NT2/D1 (cell line): ENCODE data around the gene CCL24.

Experiments
- YY1 ChIP-seq: IDR thresholded peaks from 2 replicates; pipeline ENCODE4 v1.6.1; 2011; ENCODE audit not compliant: insufficient read length, insufficient read depth
- ZNF274 ChIP-seq: IDR thresholded peaks from 2 replicates; pipeline ENCODE4 v1.6.1; 2011; ENCODE audit warnings: mild to moderate bottlenecking, low read depth, low read length

- TF ChIP-seq ZNF274 = no peak
- no peak for TF ChIP-seq YY1
Measured at GRCh38 chr7:75806560-75807307, 6.9 kb downstream of the CCL24 start.
